ENCODE measurements around the gene GSTA4. TPM values are rescaled to one million over a fixed set of nuclear protein-coding genes. Genes with fewer than 3 reads are reported as not detected.
"Not testable (repeated sequence)": the region's sequence is repeated elsewhere in the genome, so short reads cannot be mapped to it uniquely, and the experiment has no call there.

The GSTA4 gene
- total RNA-seq, 1 donor from 2014 or later, result 19.7 TPM

- DNase-seq (ENCODE audit: low spot score), result peak; percentile 73
Observed at GRCh38 chr6:53014063-53014462, 19.0 kb upstream of the GSTA4 start.

- no peak for DNase-seq (ENCODE audit: low spot score)
Observed at GRCh38 chr6:53011979-53012378, 16.9 kb upstream of the GSTA4 start.

- DNase-seq (ENCODE audit: low spot score), result no peak
Observed at GRCh38 chr6:53010504-53010903, 15.4 kb upstream of the GSTA4 start.

- DNase-seq (ENCODE audit: low spot score), result no peak
Observed at GRCh38 chr6:53009511-53009910, 14.4 kb upstream of the GSTA4 start.

GRCh38 chr6:53009056-53009455, 14.0 kb upstream of the GSTA4 start:
- no peak for DNase-seq (ENCODE audit: low spot score)

- DNase-seq (ENCODE audit: low spot score), result not testable (repeated sequence)
Observed at GRCh38 chr6:53008192-53008687, 13.2 kb upstream of the GSTA4 start.

GRCh38 chr6:53005663-53006250, 10.7 kb upstream of the GSTA4 start:
- DNase-seq (ENCODE audit: low spot score), result no peak

GRCh38 chr6:52999456-52999855, 4.4 kb upstream of the GSTA4 start:
- no peak for DNase-seq (ENCODE audit: low spot score)

GRCh38 chr6:52998603-52999002, 3.5 kb upstream of the GSTA4 start:
- DNase-seq (ENCODE audit: low spot score), result no peak

GRCh38 chr6:52995913-52996645, 995 bp upstream of the GSTA4 start:
- peak; percentile 77 for DNase-seq (ENCODE audit: low spot score)

- no peak for DNase-seq (ENCODE audit: low spot score)
Observed at GRCh38 chr6:52994839-52995088, 320 bp downstream of the GSTA4 start.

GRCh38 chr6:52994031-52994838, 849 bp downstream of the GSTA4 start:
- DNase-seq (ENCODE audit: low spot score), result peak; percentile 75

GRCh38 chr6:52992980-52993920, 1.8 kb downstream of the GSTA4 start:
- peak; percentile 22 for DNase-seq (ENCODE audit: low spot score)

GRCh38 chr6:52990342-52990741, 4.7 kb downstream of the GSTA4 start:
- no peak for DNase-seq (ENCODE audit: low spot score)

GRCh38 chr6:52985228-52985627, 9.9 kb downstream of the GSTA4 start:
- no peak for DNase-seq (ENCODE audit: low spot score)

GRCh38 chr6:52984247-52984646, 10.8 kb downstream of the GSTA4 start:
- DNase-seq (ENCODE audit: low spot score), result no peak

GRCh38 chr6:52983159-52983848, 11.8 kb downstream of the GSTA4 start:
- no peak for DNase-seq (ENCODE audit: low spot score)

- no peak for DNase-seq (ENCODE audit: low spot score)
Observed at GRCh38 chr6:52982680-52983079, 12.4 kb downstream of the GSTA4 start.

- DNase-seq (ENCODE audit: low spot score), result no peak
Observed at GRCh38 chr6:52981222-52981900, 13.7 kb downstream of the GSTA4 start.

GRCh38 chr6:52976591-52977035, 18.5 kb downstream of the GSTA4 start:
- DNase-seq (ENCODE audit: low spot score), result no peak

Measured in umbilical cord (tissue), 2 donors.